Esophagus muscularis mucosa (tissue), 3 donors: Measurements from ENCODE around the gene PPP1R14C.

Experiments used
- CTCF ChIP-seq, 3 experiments: fragments of 200-600 bp in 2 of 3; fragments of 450-650 bp in 1 of 3; sonication (generic) in 2 of 3; IDR thresholded peaks; one replicate each; pipeline ENCODE4 v1.5.1; 2017 to 2019; ENCODE audit warnings: antibody characterized with exemption in 3 of 3, mild to moderate bottlenecking in 2 of 3, moderate library complexity in 1 of 3
- POLR2AphosphoS5 ChIP-seq, 2 donors: sonication (generic); formaldehyde crosslinking; IDR thresholded peaks; one replicate each; pipeline ENCODE4 v1.6.1; 2017; ENCODE audit warnings: antibody characterized with exemption in 2 of 2

- TF ChIP-seq CTCF (IDR thresholded peaks at IDR 0.05), result no peak
- TF ChIP-seq POLR2AphosphoS5 (IDR thresholded peaks at IDR 0.05), result no peak
Observed at GRCh38 chr6:150211700-150212511, 69.1 kb downstream of the PPP1R14C start.
